GM12891 (cell line): ENCODE data around the gene TNFSF4.

Experiments
- POLR2AphosphoS5 ChIP-seq: IDR thresholded peaks from 2 replicates; pipeline ENCODE4 v1.6.1; 2011; ENCODE audit warnings: low read depth, low read length, control low read depth
- TAF1 ChIP-seq: IDR thresholded peaks from 2 replicates; pipeline ENCODE4 v1.6.1; 2011; ENCODE audit warnings: low read depth, low read length, control low read depth

GRCh38 chr1:173148545-173148944, 58.6 kb downstream of the TNFSF4 start:
- TF ChIP-seq POLR2AphosphoS5, result no peak
- TF ChIP-seq TAF1, result no peak
